ENCODE measurements around the gene TMEM169. TPM values are rescaled to one million over a fixed set of nuclear protein-coding genes. Genes with fewer than 3 reads are reported as not detected.

The TMEM169 gene
- total RNA-seq, 2 donors from 2014 or later, result not detected

GRCh38 chr2:216051350-216051749 is 30.4 kb upstream of the TMEM169 start:
- Histone ChIP-seq H3K9me3 (no peaks in the 10 kb centered on the region), H3K27me3 (replicated peaks; ENCODE audit: insufficient read depth) (no peaks in the 10 kb centered on the region), H3K36me3 (no peaks in the 10 kb centered on the region), H3K4me3 (no peak overlapping the region), H3K4me1 (ENCODE audit: control insufficient read depth in 1 of 2, low read depth in 2 of 2) (no peaks in the 10 kb centered on the region), H3K27ac (no peak overlapping the region)
- no peak for TF ChIP-seq CTCF (IDR thresholded peaks at IDR 0.05)
- DNase-seq (ENCODE audit: low spot score) (no peak), ATAC-seq (ENCODE audit: insufficient number of reproducible peaks, low FRiP score, low read depth) (no peak)

- Histone ChIP-seq H3K4me1 (ENCODE audit: control insufficient read depth in 1 of 2, low read depth in 2 of 2) (no peaks in the 10 kb centered on the region), H3K4me3 (no peak overlapping the region), H3K27ac (no peak overlapping the region), H3K9me3 (no peaks in the 10 kb centered on the region), H3K27me3 (replicated peaks; ENCODE audit: insufficient read depth) (no peaks in the 10 kb centered on the region), H3K36me3 (no peaks in the 10 kb centered on the region)
- DNase-seq (ENCODE audit: low spot score), result no peak
- no peak for ATAC-seq (ENCODE audit: insufficient number of reproducible peaks, low FRiP score, low read depth)
- no peak for TF ChIP-seq CTCF (IDR thresholded peaks at IDR 0.05)
Observed at GRCh38 chr2:216052420-216052819, 29.3 kb upstream of the TMEM169 start.

GRCh38 chr2:216055680-216056079 is 26.0 kb upstream of the TMEM169 start:
- Histone ChIP-seq H3K4me3 (no peak overlapping the region), H3K4me1 (ENCODE audit: control insufficient read depth in 1 of 2, low read depth in 2 of 2) (no peaks in the 10 kb centered on the region), H3K36me3 (no peaks in the 10 kb centered on the region), H3K9me3 (no peaks in the 10 kb centered on the region), H3K27ac (no peak overlapping the region), H3K27me3 (replicated peaks; ENCODE audit: insufficient read depth) (no peaks in the 10 kb centered on the region)
- TF ChIP-seq CTCF (IDR thresholded peaks at IDR 0.05), result no peak
- ATAC-seq (ENCODE audit: insufficient number of reproducible peaks, low FRiP score, low read depth) (no peak), DNase-seq (ENCODE audit: low spot score) (no peak)

- ATAC-seq (ENCODE audit: insufficient number of reproducible peaks, low FRiP score, low read depth), result no peak
- Histone ChIP-seq H3K36me3 (no peaks in the 10 kb centered on the region), H3K27me3 (replicated peaks; ENCODE audit: insufficient read depth) (no peaks in the 10 kb centered on the region), H3K9me3 (no peaks in the 10 kb centered on the region), H3K4me3 (no peak overlapping the region), H3K4me1 (ENCODE audit: control insufficient read depth in 1 of 2, low read depth in 2 of 2) (no peaks in the 10 kb centered on the region), H3K27ac (no peak overlapping the region)
- DNase-seq (ENCODE audit: low spot score), result no peak
- TF ChIP-seq CTCF (IDR thresholded peaks at IDR 0.05), result no peak
Observed at GRCh38 chr2:216056739-216057138, 25.0 kb upstream of the TMEM169 start.

GRCh38 chr2:216057688-216058193 is 24.0 kb upstream of the TMEM169 start:
- Histone ChIP-seq H3K4me1 (ENCODE audit: control insufficient read depth in 1 of 2, low read depth in 2 of 2) (no peaks in the 10 kb centered on the region), H3K4me3 (peak overlapping the region; percentile 35), H3K9me3 (no peaks in the 10 kb centered on the region), H3K36me3 (no peaks in the 10 kb centered on the region), H3K27me3 (replicated peaks; ENCODE audit: insufficient read depth) (no peaks in the 10 kb centered on the region), H3K27ac (no peak overlapping the region)
- DNase-seq (ENCODE audit: low spot score) (no peak), ATAC-seq (ENCODE audit: insufficient number of reproducible peaks, low FRiP score, low read depth) (no peak)
- TF ChIP-seq CTCF (IDR thresholded peaks at IDR 0.05), result no peak
